ENCODE results near the gene GLI1. TPM values are rescaled to one million over a fixed set of nuclear protein-coding genes. Genes with fewer than 3 reads are reported as not detected.

Gene GLI1
- total and polyA plus RNA-seq, 2 experiments from 2014 or later: 0.79 to 7.3 TPM

- Histone ChIP-seq H3K27ac (no peak overlapping the region), H3K4me3 (no peak overlapping the region), H3K9me3 (ENCODE audit: low read depth) (no peaks in the 10 kb centered on the region), H3K27me3 (peaks cover 58% of the 10 kb centered on the region), H3K4me1 (ENCODE audit: low read depth) (no peaks in the 10 kb centered on the region), H3K36me3 (no peaks in the 10 kb centered on the region)
- no peak for TF ChIP-seq CTCF (IDR thresholded peaks at IDR 0.05; ENCODE audit: low read depth, low read length)
- DNase-seq (ENCODE audit: low read depth in 1 of 2, low spot score in 1 of 2): no peak
Observed at GRCh38 chr12:57472391-57472790, 12.8 kb downstream of the GLI1 start.

GRCh38 chr12:57473392-57473791 is 13.8 kb downstream of the GLI1 start:
- H3K4me1 ChIP-seq (ENCODE audit: low read depth): no peaks in the 10 kb centered on the region
- H3K27ac ChIP-seq: no peak overlapping the region
- no peaks in the 10 kb centered on the region for H3K36me3 ChIP-seq
- H3K27me3 ChIP-seq: peaks cover 68% of the 10 kb centered on the region
- no peaks in the 10 kb centered on the region for H3K9me3 ChIP-seq (ENCODE audit: low read depth)
- no peak overlapping the region for H3K4me3 ChIP-seq
- DNase-seq (ENCODE audit: low read depth in 1 of 2, low spot score in 1 of 2): no peak
- no peak for TF ChIP-seq CTCF (IDR thresholded peaks at IDR 0.05; ENCODE audit: low read depth, low read length)

GRCh38 chr12:57473886-57474285 is 14.3 kb downstream of the GLI1 start:
- no peak for DNase-seq (ENCODE audit: low read depth in 1 of 2, low spot score in 1 of 2)
- TF ChIP-seq CTCF (IDR thresholded peaks at IDR 0.05; ENCODE audit: low read depth, low read length): no peak
- Histone ChIP-seq H3K27ac (no peak overlapping the region), H3K36me3 (no peaks in the 10 kb centered on the region), H3K4me1 (ENCODE audit: low read depth) (no peaks in the 10 kb centered on the region), H3K9me3 (ENCODE audit: low read depth) (no peaks in the 10 kb centered on the region), H3K4me3 (no peak overlapping the region), H3K27me3 (peaks cover 70% of the 10 kb centered on the region)

GRCh38 chr12:57474430-57474829 is 14.8 kb downstream of the GLI1 start:
- Histone ChIP-seq H3K27ac (no peak overlapping the region), H3K36me3 (no peaks in the 10 kb centered on the region), H3K4me3 (no peak overlapping the region), H3K27me3 (peaks cover 76% of the 10 kb centered on the region), H3K9me3 (ENCODE audit: low read depth) (no peaks in the 10 kb centered on the region), H3K4me1 (ENCODE audit: low read depth) (no peaks in the 10 kb centered on the region)
- no peak for TF ChIP-seq CTCF (IDR thresholded peaks at IDR 0.05; ENCODE audit: low read depth, low read length)
- no peak for DNase-seq (ENCODE audit: low read depth in 1 of 2, low spot score in 1 of 2)

- no peaks in the 10 kb centered on the region for H3K9me3 ChIP-seq (ENCODE audit: low read depth)
- peaks cover 76% of the 10 kb centered on the region for H3K27me3 ChIP-seq
- H3K4me1 ChIP-seq (ENCODE audit: low read depth): no peaks in the 10 kb centered on the region
- no peak overlapping the region for H3K27ac ChIP-seq
- no peak for TF ChIP-seq CTCF (IDR thresholded peaks at IDR 0.05; ENCODE audit: low read depth, low read length)
- no peak overlapping the region for H3K4me3 ChIP-seq
- DNase-seq (ENCODE audit: low read depth in 1 of 2, low spot score in 1 of 2): no peak
- no peaks in the 10 kb centered on the region for H3K36me3 ChIP-seq
Observed at GRCh38 chr12:57474862-57475261, 15.3 kb downstream of the GLI1 start.

All from cardiac muscle cell (in vitro differentiated cells and primary cell).